A549 (cell line): Measurements from ENCODE around the gene ROBO1.

Source experiments
- FOSL2 ChIP-seq, 2 experiments: fragments of 450-650 bp in 1 of 2; fragments of >200 bp in 1 of 2; sonication (Bioruptor Twin) in 1 of 2; formaldehyde crosslinking; IDR thresholded peaks; 2 replicates each; pipeline versions ENCODE4 v1.5.0 to v1.6.1; 2016 to 2020; ENCODE audit warnings: mild to moderate bottlenecking in 1 of 2, moderate library complexity in 1 of 2
- ZFP36 ChIP-seq: fragments of 450-650 bp; IDR thresholded peaks from 2 replicates; pipeline ENCODE4 v1.6.1; 2014; ENCODE audit warnings: borderline replicate concordance; ENCODE audit not compliant: partially characterized antibody

DNA sequence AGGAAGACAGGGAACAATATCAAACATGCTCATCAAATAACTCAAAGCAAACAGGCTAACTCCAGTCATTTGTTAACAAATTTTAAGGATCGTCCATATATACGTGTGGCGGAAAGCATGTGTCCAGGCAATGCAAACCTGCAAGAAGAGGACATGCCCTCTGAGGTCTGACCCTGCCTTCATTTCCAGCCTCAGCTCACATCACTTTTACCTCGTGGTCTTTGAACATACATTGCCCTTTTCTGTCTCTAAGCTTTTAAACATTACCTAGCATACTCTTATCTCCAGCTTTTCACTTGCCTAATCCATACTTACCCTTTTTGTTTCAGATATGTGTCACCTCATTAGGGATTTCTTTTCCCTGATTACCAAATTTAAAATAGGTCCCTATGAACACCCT lies 944.4 kb downstream of the ROBO1 start:
- TF ChIP-seq FOSL2 (IDR thresholded peaks at IDR 0.05) (no peak), FOSL2 (CRISPR knock-in tag; IDR thresholded peaks at IDR 0.05) (no peak), ZFP36 (no peak)
